ENCODE data around the gene BTBD16. TPM values are rescaled to one million over a fixed set of nuclear protein-coding genes. Genes with fewer than 3 reads are reported as not detected.

BTBD16 gene
- total RNA-seq, 1 experiment from 2014 or later = 0.82 TPM

GRCh38 chr10:122251459-122252255 lies 19.4 kb upstream of the BTBD16 start:
- in situ Hi-C loops (cut with HindIII; ENCODE audit: low pct_unique_long_range_greater_than_20kb, low sequenced_read_pairs) = no loop called here
- Histone ChIP-seq H3K4me1 (ENCODE audit: control insufficient read depth, insufficient read depth, low read length) (no peaks in the 10 kb centered on the region), H3K36me3 (ENCODE audit: control insufficient read depth, insufficient read depth, low read length) (peaks cover 8% of the 10 kb centered on the region), H3K27me3 (ENCODE audit: control insufficient read depth, insufficient read depth, low read length) (no peaks in the 10 kb centered on the region), H3K4me3 (ENCODE audit: low read depth in 2 of 2, low read length in 2 of 2) (no peak overlapping the region), H3K9me3 (ENCODE audit: control insufficient read depth, insufficient read depth, low read depth, low read length) (no peaks in the 10 kb centered on the region), H3K27ac (ENCODE audit: low read length) (no peak overlapping the region)
- CTCF ChIA-PET = interaction anchor here (0.7 kb wide), 1 partner anchor 111 kb away, joined by 14 read pairs; no protein-coding TSS in a partner anchor
- DNase-seq (ENCODE audit: low read depth, low spot score) = no peak
- ATAC-seq = no peak
- intact Hi-C loops (cut with micrococcal nuclease; ENCODE audit: unreplicated experiment) = no loop called here
- BruUV-seq (replicated peaks) = no TSS peak
- POLR2A ChIA-PET = no interaction called here
- TF ChIP-seq CTCF (IDR thresholded peaks at IDR 0.05) = no peak
- TF ChIP-seq POLR2AphosphoS5 (IDR thresholded peaks at IDR 0.05; ENCODE audit: low read depth, low read length) = no peak
- no peak for TF ChIP-seq TCF7L2 (IDR thresholded peaks at IDR 0.05; ENCODE audit: low read depth, low read length)
- no peak for TF ChIP-seq REST (IDR thresholded peaks at IDR 0.05; ENCODE audit: insufficient read depth in 1 of 2, low read depth in 2 of 2, low read length in 1 of 2)
- TF ChIP-seq SIN3A (IDR thresholded peaks at IDR 0.05; ENCODE audit: borderline replicate concordance, insufficient read depth, low read depth, low read length) = no peak

- ChIA-PET POLR2A (no interaction called here), CTCF (no interaction called here)
- H3K27me3 ChIP-seq (ENCODE audit: control insufficient read depth, insufficient read depth, low read length) = no peaks in the 10 kb centered on the region
- H3K4me1 ChIP-seq (ENCODE audit: control insufficient read depth, insufficient read depth, low read length) = no peaks in the 10 kb centered on the region
- no peak overlapping the region for H3K4me3 ChIP-seq (ENCODE audit: low read depth in 2 of 2, low read length in 2 of 2)
- BruUV-seq (replicated peaks) = no TSS peak
- TF ChIP-seq SIN3A (IDR thresholded peaks at IDR 0.05; ENCODE audit: borderline replicate concordance, insufficient read depth, low read depth, low read length) (no peak), CTCF (IDR thresholded peaks at IDR 0.05) (no peak), TCF7L2 (IDR thresholded peaks at IDR 0.05; ENCODE audit: low read depth, low read length) (no peak), POLR2AphosphoS5 (IDR thresholded peaks at IDR 0.05; ENCODE audit: low read depth, low read length) (no peak), REST (IDR thresholded peaks at IDR 0.05; ENCODE audit: insufficient read depth in 1 of 2, low read depth in 2 of 2, low read length in 1 of 2) (no peak)
- 0 out of 2 replicates have a peak, but pooled peaks have one; percentile 17 for ATAC-seq
- no peak overlapping the region for H3K27ac ChIP-seq (ENCODE audit: low read length)
- peaks cover 8% of the 10 kb centered on the region for H3K36me3 ChIP-seq (ENCODE audit: control insufficient read depth, insufficient read depth, low read length)
- in situ Hi-C loops (cut with HindIII; ENCODE audit: low pct_unique_long_range_greater_than_20kb, low sequenced_read_pairs) (no loop called here), intact Hi-C loops (cut with micrococcal nuclease; ENCODE audit: unreplicated experiment) (no loop called here)
- no peaks in the 10 kb centered on the region for H3K9me3 ChIP-seq (ENCODE audit: control insufficient read depth, insufficient read depth, low read depth, low read length)
- DNase-seq (ENCODE audit: low read depth, low spot score) = no peak
These were observed 18.3 kb upstream of the BTBD16 start for GRCh38 chr10:122252805-122253204.

All from Panc1 (cell line).